ENCODE results near the gene BRD1.
"Not testable (repeated sequence)": the region's sequence is repeated elsewhere in the genome, so short reads cannot be mapped to it uniquely, and the experiment has no call there.

BRD1 gene

GRCh38 chr22:49825436-49825835 lies 2.2 kb downstream of the BRD1 start:
- Histone ChIP-seq H3K36me3 (ENCODE audit: control insufficient read depth, insufficient read depth, low read length) (peaks cover 19% of the 10 kb centered on the region), H3K4me3 (replicated peaks; ENCODE audit: low read depth, low read length) (peak overlapping the region; percentile 87), H3K27me3 (replicated peaks; ENCODE audit: control insufficient read depth, insufficient read depth, low read length) (no peaks in the 10 kb centered on the region)
- no peak for TF ChIP-seq CTCF (IDR thresholded peaks at IDR 0.05; ENCODE audit: insufficient read depth, low read length, poor library complexity, severe bottlenecking)
- DNase-seq (ENCODE audit: extremely low read depth, insufficient read length): no peak

GRCh38 chr22:49824936-49825335 lies 2.7 kb downstream of the BRD1 start:
- Histone ChIP-seq H3K27me3 (replicated peaks; ENCODE audit: control insufficient read depth, insufficient read depth, low read length) (no peaks in the 10 kb centered on the region), H3K36me3 (ENCODE audit: control insufficient read depth, insufficient read depth, low read length) (peaks cover 23% of the 10 kb centered on the region), H3K4me3 (replicated peaks; ENCODE audit: low read depth, low read length) (peak overlapping the region; percentile 87; the same call in 1 of the 2 replicates)
- TF ChIP-seq CTCF (IDR thresholded peaks at IDR 0.05; ENCODE audit: insufficient read depth, low read length, poor library complexity, severe bottlenecking): no peak
- no peak for DNase-seq (ENCODE audit: extremely low read depth, insufficient read length)

- Histone ChIP-seq H3K36me3 (ENCODE audit: control insufficient read depth, insufficient read depth, low read length) (peaks cover 23% of the 10 kb centered on the region), H3K27me3 (replicated peaks; ENCODE audit: control insufficient read depth, insufficient read depth, low read length) (no peaks in the 10 kb centered on the region), H3K4me3 (replicated peaks; ENCODE audit: low read depth, low read length) (no peak overlapping the region)
- no peak for TF ChIP-seq CTCF (IDR thresholded peaks at IDR 0.05; ENCODE audit: insufficient read depth, low read length, poor library complexity, severe bottlenecking)
- no peak for DNase-seq (ENCODE audit: extremely low read depth, insufficient read length)
These were observed 3.3 kb downstream of the BRD1 start for GRCh38 chr22:49824185-49824925.

- Histone ChIP-seq H3K36me3 (ENCODE audit: control insufficient read depth, insufficient read depth, low read length) (peaks cover 23% of the 10 kb centered on the region), H3K27me3 (replicated peaks; ENCODE audit: control insufficient read depth, insufficient read depth, low read length) (no peaks in the 10 kb centered on the region), H3K4me3 (replicated peaks; ENCODE audit: low read depth, low read length) (no peak overlapping the region)
- no peak for TF ChIP-seq CTCF (IDR thresholded peaks at IDR 0.05; ENCODE audit: insufficient read depth, low read length, poor library complexity, severe bottlenecking)
- DNase-seq (ENCODE audit: extremely low read depth, insufficient read length): no peak
These were observed 4.2 kb downstream of the BRD1 start for GRCh38 chr22:49823289-49824045.

- not testable (repeated sequence) for H3K4me3 ChIP-seq (replicated peaks; ENCODE audit: low read depth, low read length); DNase-seq (ENCODE audit: extremely low read depth, insufficient read length); H3K27me3 ChIP-seq (replicated peaks; ENCODE audit: control insufficient read depth, insufficient read depth, low read length)
- H3K36me3 ChIP-seq (ENCODE audit: control insufficient read depth, insufficient read depth, low read length): peaks cover 29% of the 10 kb centered on the region
These were observed 5.9 kb downstream of the BRD1 start for GRCh38 chr22:49821741-49822140.

GRCh38 chr22:49820984-49821383 lies 6.7 kb downstream of the BRD1 start:
- Histone ChIP-seq H3K36me3 (ENCODE audit: control insufficient read depth, insufficient read depth, low read length) (peaks cover 34% of the 10 kb centered on the region), H3K27me3 (replicated peaks; ENCODE audit: control insufficient read depth, insufficient read depth, low read length) (no peaks in the 10 kb centered on the region), H3K4me3 (replicated peaks; ENCODE audit: low read depth, low read length) (no peak overlapping the region)
- no peak for TF ChIP-seq CTCF (IDR thresholded peaks at IDR 0.05; ENCODE audit: insufficient read depth, low read length, poor library complexity, severe bottlenecking)
- DNase-seq (ENCODE audit: extremely low read depth, insufficient read length): no peak
